Measurements from ENCODE around the gene PTDSS2.
A peak's percentile ranks its signal among the peaks of the same experiment; 100 is the strongest.
"Not testable (repeated sequence)": the region's sequence is repeated elsewhere in the genome, so short reads cannot be mapped to it uniquely, and the experiment has no call there.

PTDSS2 gene

DNA sequence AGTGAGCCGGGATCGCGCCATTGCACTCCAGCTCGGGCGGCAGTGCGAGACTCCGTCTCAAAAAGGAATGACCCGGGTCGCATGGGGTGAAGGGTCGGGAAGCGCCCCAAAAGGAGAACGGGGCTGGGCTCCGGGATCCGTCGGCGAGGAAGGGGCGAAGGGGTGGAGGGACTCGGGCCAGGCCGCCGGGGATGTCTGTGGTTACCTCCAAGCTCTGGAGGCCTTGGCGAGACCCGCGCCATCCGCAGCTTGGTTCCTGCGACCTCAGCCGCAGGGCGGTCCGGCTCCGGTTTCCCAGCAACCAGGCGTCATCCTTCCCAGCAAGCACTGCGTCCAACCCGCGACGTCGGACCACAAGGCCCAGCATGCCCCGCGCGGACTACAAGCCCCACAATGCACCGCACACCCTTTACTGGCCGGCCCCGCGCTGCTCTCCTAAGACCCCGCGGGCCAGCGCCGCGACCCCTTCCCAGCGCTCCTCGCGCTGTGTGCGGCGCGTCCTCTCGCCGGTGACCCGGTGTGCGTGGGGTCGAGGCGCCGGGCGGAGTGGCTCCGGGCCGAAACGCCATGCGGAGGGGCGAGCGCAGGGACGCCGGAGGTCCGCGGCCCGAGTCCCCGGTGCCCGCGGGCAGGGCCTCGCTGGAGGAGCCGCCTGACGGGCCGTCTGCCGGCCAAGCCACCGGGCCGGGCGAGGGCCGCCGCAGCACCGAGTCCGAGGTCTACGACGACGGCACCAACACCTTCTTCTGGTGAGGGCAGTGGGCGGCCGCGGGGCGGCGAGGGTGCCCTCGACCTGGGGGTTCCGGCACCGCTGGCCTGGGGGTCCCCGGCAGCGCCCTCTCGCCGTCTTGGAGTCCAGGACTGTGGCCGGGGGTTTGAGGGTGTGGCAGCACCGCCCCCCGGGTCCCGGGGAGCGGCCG is at the start of gene PTDSS2:
Gene PTDSS2, plus strand, starts transcription at position 391 of the 920 bp plus-strand sequence. Its CDS starts 177 bp downstream, at position 568.
- TF ChIP-seq JUND (IDR thresholded peaks at IDR 0.05; ENCODE audit: low read depth): no peak
- in situ Hi-C loops (cut with HindIII; ENCODE audit: low pct_unique_long_range_greater_than_20kb, low sequenced_read_pairs): no loop called here
- peak; percentile 75 to 92 for DNase-seq (ENCODE audit: low read depth in 1 of 2, low spot score in 1 of 2)

GRCh38 chr11:401196-401595 is 48.9 kb upstream of the PTDSS2 start:
- DNase-seq (ENCODE audit: low read depth in 1 of 2, low spot score in 1 of 2); in situ Hi-C loops (cut with HindIII; ENCODE audit: low pct_unique_long_range_greater_than_20kb, low sequenced_read_pairs): not testable (repeated sequence)

GRCh38 chr11:403021-403760 is 46.9 kb upstream of the PTDSS2 start:
- no peak for TF ChIP-seq JUND (IDR thresholded peaks at IDR 0.05; ENCODE audit: low read depth)
- DNase-seq (ENCODE audit: low read depth in 1 of 2, low spot score in 1 of 2): no peak
- in situ Hi-C loops (cut with HindIII; ENCODE audit: low pct_unique_long_range_greater_than_20kb, low sequenced_read_pairs): no loop called here

- TF ChIP-seq JUND (IDR thresholded peaks at IDR 0.05; ENCODE audit: low read depth): no peak
- no peak for DNase-seq (ENCODE audit: low read depth in 1 of 2, low spot score in 1 of 2)
- in situ Hi-C loops (cut with HindIII; ENCODE audit: low pct_unique_long_range_greater_than_20kb, low sequenced_read_pairs): no loop called here
These were observed 46.2 kb upstream of the PTDSS2 start for GRCh38 chr11:403761-404431.

- TF ChIP-seq JUND (IDR thresholded peaks at IDR 0.05; ENCODE audit: low read depth): no peak
- no peak for DNase-seq (ENCODE audit: low read depth in 1 of 2, low spot score in 1 of 2)
- in situ Hi-C loops (cut with HindIII; ENCODE audit: low pct_unique_long_range_greater_than_20kb, low sequenced_read_pairs): no loop called here
These were observed 45.4 kb upstream of the PTDSS2 start for GRCh38 chr11:404551-405264.

GRCh38 chr11:405323-405953 is 44.6 kb upstream of the PTDSS2 start:
- in situ Hi-C loops (cut with HindIII; ENCODE audit: low pct_unique_long_range_greater_than_20kb, low sequenced_read_pairs): no loop called here

GRCh38 chr11:405954-406795 is 43.9 kb upstream of the PTDSS2 start:
- no peak for TF ChIP-seq JUND (IDR thresholded peaks at IDR 0.05; ENCODE audit: low read depth)
- in situ Hi-C loops (cut with HindIII; ENCODE audit: low pct_unique_long_range_greater_than_20kb, low sequenced_read_pairs): no loop called here

More at GRCh38 chr11:405323-405953, 44.6 kb upstream of the PTDSS2 start:
- peak in 1 of 2 experiments; percentile 23 for DNase-seq (ENCODE audit: low read depth in 1 of 2, low spot score in 1 of 2)
- no peak for TF ChIP-seq JUND (IDR thresholded peaks at IDR 0.05; ENCODE audit: low read depth)

DNA sequence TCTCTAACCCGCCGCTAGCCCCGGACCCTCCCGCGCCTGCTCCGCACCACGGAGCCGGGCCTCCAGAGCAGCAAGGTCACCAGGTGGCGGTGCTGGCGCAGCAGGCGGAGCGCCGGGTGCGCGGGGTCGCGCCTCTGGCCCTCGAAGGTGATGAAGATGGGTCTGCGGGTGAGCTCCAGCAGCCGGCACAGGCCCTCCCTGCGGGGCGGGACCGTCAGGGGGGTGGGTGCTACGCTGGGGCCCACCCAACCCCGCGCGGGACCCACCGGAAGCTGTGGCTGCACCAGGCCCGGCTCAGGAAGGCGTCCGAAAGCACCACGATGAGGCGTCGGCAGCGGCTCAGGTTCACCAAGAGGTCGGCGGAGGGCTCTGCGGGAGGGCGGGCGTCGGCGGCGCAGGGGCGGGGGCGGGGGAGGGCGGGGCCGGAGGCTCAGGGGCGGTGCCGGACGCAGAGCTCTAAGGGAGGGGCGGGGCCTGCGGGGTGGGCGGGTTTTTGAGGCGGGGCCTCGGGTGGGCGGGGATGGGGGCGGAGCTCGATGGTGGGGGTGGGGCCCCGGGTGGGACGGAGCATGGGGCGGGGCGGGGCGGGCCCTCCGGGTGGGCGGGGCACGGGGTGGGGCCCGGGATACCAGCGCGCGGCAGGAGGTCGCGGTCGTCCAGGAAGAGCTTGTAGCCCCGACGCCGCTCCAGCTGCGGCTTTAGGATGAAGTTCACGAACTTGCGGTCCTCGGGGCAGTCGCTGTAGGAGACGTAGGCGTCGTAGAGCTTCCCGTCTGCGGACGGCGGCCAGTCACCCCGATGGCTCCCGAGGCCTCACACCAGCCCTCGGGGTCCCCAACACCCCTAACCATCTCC is 43.1 kb upstream of the PTDSS2 start:
- in situ Hi-C loops (cut with HindIII; ENCODE audit: low pct_unique_long_range_greater_than_20kb, low sequenced_read_pairs): no loop called here
- no peak for TF ChIP-seq JUND (IDR thresholded peaks at IDR 0.05; ENCODE audit: low read depth)
- DNase-seq (ENCODE audit: low read depth in 1 of 2, low spot score in 1 of 2): peak in 1 of 2 experiments; percentile 81

More at GRCh38 chr11:405954-406795, 43.9 kb upstream of the PTDSS2 start:
- DNase-seq (ENCODE audit: low read depth in 1 of 2, low spot score in 1 of 2): no peak

GRCh38 chr11:407651-408123 is 42.4 kb upstream of the PTDSS2 start:
- in situ Hi-C loops (cut with HindIII; ENCODE audit: low pct_unique_long_range_greater_than_20kb, low sequenced_read_pairs): no loop called here
- no peak for TF ChIP-seq JUND (IDR thresholded peaks at IDR 0.05; ENCODE audit: low read depth)
- DNase-seq (ENCODE audit: low read depth in 1 of 2, low spot score in 1 of 2): no peak

Measured in T47D (cell line).